OCI-LY1 (cell line): Measurements from ENCODE around the gene ZSWIM8.

Source experiments
- EZH2 ChIP-seq: fragments of 200-600 bp; sonication (generic), shearing (Covaris generic); IDR thresholded peaks from 2 replicates; pipeline ENCODE4 v1.8.0; 2017; ENCODE audit warnings: borderline replicate concordance, mixed run types, mild to moderate bottlenecking, antibody characterized with exemption, low read length, moderate library complexity, mixed read lengths
- TF ChIP-seq, protein P1 (sequence below): fragments of 200-600 bp; sonication (generic), shearing (Covaris generic); IDR thresholded peaks from 2 replicates; pipeline ENCODE4 v1.5.1; 2017; ENCODE audit warnings: mild to moderate bottlenecking, antibody characterized with exemption, low read length, moderate library complexity, mixed read lengths

- TF ChIP-seq, protein P1, sequence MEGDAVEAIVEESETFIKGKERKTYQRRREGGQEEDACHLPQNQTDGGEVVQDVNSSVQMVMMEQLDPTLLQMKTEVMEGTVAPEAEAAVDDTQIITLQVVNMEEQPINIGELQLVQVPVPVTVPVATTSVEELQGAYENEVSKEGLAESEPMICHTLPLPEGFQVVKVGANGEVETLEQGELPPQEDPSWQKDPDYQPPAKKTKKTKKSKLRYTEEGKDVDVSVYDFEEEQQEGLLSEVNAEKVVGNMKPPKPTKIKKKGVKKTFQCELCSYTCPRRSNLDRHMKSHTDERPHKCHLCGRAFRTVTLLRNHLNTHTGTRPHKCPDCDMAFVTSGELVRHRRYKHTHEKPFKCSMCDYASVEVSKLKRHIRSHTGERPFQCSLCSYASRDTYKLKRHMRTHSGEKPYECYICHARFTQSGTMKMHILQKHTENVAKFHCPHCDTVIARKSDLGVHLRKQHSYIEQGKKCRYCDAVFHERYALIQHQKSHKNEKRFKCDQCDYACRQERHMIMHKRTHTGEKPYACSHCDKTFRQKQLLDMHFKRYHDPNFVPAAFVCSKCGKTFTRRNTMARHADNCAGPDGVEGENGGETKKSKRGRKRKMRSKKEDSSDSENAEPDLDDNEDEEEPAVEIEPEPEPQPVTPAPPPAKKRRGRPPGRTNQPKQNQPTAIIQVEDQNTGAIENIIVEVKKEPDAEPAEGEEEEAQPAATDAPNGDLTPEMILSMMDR = no peak
- no peak for TF ChIP-seq EZH2
These were observed 15.3 kb downstream of the ZSWIM8 start for GRCh38 chr10:73800560-73801252.
